HTERT RPE-1 (cell line): Measurements from ENCODE around the gene NBEA.

Experiments used
- in situ Hi-C: fragments of 300-500 bp; cut with MboI; formaldehyde crosslinking; loops from 4 replicates; pipeline ENCODE4 v1.14.3; 2020; ENCODE audit warnings: low sequenced_read_pairs

The NBEA gene

DNA sequence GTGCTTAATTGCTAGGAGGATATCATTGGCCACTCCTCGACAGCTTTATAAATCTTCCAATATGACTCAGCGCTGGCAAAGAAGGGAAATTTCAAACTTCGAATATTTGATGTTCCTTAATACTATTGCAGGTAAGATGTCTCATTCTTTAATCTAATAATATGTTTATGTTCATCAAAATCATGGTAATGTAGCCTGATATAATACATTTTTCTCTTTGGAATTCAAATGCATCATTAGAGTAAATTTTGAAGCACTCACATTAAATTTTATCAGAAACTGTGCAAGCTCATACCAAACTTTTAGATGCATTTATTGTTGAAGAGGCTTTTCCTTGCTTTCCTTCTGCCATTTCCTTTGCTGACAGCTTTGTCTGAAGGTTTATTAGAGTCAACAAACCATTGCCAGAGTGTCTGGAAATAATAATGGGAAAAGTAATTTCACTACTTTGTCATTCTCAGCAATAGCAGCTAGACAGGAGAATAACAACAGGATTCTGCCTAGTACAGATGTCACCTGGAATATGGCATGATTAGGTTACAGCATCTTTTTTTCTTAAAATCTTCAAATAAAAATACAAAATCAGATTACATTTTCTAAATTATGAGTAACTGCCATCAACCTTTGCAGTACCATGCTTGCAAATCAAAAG lies 613.0 kb downstream of the NBEA start:
- in situ Hi-C loops = no loop called here

DNA sequence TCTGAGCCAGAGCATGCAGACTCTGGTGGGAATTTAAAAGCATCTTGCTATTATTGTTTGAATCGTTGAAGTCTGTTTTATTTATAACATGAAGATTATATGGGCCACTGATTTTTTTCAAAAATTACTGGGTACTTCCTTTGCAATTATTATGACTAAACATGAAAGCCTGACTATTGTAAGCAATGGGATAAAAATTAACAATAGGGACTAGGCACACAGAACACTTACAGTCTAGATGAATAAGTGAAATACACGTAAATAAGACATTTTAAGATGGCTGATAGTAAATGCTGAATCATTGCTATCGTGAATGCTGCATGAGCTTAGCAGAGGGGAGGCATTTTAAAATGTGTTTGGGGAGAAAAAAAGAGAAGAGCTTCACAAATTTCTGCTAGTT lies 615.4 kb downstream of the NBEA start:
- in situ Hi-C loops = no loop called here

DNA sequence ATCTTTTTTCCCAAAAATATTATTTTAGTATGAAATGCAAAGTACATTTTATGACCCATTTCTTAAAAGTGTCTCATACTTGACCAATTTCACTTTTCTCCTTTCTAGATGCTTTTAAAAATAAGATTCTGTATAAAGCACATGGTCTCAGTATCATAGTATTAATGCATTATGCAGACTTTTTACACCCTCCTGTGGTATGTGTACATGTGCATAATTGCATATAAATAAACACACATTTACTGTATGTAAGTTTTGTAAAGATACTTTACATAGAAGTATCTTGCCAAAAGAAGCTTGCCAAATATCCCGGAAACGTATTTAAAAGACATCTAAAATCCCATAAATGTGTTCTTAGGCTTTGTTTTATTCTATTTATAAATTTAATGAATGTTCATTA lies 619.5 kb downstream of the NBEA start:
- in situ Hi-C loops = no loop called here

DNA sequence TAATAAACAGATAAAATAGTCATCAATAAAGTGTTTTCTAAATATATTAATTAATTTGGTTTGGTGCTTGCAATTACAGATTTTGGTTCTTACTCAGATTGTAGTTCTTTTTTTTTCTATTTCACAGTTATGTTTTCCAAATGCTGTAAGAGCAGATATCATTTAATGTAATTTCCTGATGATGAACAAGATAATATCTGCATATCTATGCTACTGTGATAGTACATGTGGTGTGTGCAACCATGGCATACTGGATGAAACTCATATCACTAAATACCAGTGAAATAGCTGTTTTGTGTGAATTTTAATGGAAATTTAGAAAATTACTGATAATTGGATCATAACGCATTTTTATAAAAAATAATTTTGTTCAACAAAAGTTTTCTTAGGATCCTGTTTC lies 623.2 kb downstream of the NBEA start:
- in situ Hi-C loops = no loop called here

DNA sequence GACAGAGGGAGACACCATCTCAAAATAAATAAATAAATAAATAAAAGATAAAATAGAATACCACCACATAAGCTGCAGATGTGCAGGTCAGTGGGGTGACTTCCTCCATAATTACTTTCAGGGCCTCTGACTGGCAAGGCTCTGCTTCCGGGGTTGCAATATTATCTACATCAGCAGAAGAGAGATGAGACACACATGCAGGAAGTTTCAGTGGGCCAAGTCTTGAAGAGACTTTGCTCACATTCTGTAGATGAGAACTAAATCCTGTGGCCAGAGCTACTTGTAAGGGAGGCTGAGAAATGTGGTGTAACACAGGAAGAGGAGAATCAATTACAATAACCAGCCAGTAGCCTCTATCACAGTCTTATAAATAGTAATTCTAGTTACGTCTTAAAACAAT lies 624.3 kb downstream of the NBEA start:
- in situ Hi-C loops = no loop called here

DNA sequence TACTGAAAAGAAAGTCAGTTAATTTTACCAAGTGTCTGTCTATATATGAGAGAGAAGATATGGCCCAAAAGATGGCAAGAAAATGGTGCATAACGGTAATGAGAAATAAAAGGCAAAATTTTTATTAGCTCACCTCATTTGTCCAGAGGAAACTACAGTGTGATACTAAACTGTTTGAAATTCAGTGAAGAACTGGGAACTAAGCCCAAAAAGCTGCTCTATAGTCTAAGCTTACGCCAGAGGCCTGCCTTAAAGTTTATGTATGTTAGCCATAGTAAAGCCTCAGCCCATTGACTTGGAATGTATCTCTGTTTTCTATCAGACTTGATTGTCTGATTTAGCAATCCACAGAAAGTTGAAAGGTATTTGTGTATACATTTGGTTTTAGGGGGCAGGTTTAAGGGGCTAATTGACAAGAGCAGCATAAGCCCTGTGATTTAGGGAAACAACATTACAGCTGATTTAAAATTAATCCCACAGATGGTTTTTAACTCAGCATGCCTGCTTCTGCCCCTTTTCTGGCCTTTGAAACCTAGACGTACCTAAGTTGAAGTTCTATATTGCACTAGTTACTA lies 625.4 kb downstream of the NBEA start:
- in situ Hi-C loops = no loop called here

DNA sequence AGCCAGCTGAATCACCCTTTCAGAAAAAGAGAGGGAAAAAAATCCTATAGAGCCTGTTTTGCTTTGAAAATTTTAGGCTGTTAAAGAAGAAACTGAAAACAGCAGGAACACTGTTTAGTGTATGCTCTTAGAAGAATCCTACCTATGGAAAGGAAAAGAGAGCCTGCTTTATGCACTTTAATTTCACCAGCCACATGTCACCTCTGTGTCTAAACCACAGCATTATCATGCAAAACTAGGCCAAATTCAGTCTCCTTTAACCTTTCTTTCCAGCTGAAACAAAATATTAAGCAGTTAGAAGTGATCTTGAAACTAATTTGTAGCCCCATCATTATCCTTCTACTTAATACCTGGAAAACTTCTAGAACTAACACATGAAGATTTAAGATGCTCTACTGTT lies 631.6 kb downstream of the NBEA start:
- in situ Hi-C loops = no loop called here

DNA sequence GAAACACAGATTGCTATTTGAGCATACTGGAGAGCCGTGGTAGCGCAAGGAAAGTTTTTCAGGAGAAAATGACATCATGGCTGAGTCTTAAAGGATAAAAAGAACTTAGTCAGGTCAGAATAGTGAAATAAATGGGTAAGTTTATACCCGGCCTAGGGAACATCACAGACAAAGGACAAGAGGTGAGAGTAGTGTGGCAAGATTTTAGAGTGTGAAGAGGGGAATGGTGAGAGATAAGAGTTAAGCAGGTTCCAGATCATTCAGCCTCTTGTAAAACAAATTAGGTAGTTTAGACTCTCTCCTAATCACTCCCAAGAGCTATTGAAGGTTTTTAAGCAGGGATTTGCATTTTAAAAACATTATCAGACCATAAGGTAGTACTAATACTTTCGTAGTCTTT lies 650.4 kb downstream of the NBEA start:
- in situ Hi-C loops = no loop called here

DNA sequence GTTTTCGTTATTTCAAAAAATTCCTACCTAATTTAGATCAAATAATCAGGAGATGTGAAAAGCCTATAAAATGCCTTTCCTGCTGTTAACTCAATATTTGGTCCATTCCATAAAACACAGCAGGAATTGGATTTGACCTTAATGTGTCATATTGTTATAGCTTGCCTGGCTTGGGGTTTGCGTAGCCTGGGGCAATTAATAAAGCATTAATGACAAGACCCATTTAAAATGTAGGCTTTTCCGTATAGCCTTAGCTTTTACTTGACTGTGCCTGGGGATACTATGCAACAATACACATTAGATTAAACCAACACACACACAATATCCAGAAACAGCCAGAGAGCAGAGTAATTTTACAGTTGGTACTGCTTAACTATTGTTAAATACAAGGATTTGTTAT lies 651.6 kb downstream of the NBEA start:
- in situ Hi-C loops = no loop called here

DNA sequence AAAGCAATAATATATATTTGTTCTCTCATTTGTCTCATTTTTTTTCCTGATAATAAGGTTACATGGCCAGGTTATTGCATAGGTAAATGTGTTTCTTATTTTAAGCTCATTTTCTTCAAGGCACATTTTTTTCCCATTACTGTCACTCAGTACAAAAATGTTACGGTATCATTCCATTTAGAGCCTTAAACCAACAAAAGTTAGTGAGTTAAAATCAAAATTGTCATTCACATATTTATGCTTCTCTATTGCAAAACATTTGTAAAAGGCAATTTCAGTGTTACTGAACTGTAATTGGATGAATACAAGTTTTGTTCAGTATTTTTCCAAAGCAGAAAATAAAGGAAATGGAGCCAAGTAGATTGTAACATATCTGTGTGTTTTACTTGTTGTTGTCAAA lies 652.0 kb downstream of the NBEA start:
- in situ Hi-C loops = no loop called here

DNA sequence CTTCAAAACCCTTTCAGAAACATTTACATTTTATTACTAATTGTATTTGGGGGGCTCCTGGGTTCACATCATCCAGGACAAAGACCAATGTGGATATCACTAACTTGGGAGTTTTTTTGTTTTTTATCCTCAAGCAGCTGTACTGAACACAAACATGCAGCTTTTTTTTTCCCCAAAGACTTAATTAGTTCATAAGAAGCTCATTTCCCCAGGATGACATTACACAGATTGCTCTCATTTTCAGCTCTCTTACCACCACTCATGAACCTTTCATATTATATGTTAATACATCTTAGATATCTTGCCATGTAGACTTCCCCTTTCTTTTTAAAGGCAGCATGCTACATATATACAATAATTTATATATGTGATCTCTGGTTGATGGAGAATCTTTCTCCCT lies 653.1 kb downstream of the NBEA start:
- in situ Hi-C loops = no loop called here

DNA sequence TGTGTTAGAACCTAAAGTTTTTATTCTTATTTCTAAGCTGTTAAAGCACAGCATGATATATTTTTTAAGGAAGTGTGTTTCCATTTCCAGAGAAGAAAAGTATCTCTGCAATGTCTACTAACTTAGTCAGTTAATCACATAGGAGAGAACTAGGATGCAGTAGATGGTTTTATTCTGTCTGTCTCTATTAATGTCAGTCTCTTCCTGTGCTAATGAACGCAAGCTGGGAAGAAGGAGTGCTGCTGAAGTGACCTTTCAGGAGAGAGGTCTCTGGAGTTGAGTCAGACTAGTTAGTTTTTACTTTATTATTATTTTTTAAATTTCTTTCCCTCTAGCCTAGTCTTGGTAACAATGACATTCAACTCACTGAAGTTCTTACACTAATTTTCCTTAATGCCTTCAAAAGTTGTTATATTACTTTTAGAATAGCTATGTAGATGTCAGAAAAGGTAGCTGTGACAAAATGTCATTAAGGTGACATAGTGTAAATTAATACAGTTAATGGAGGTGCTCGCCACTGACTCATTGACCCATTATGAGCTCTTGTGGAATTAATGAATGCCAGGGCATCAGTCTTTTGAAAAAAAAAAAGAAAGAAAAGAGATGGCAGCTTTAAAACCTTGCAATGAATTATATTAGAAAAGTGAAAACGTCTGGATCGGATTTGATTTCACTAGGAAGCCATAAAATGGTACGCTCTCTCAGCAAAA lies 654.4 kb downstream of the NBEA start:
- in situ Hi-C loops = no loop called here

DNA sequence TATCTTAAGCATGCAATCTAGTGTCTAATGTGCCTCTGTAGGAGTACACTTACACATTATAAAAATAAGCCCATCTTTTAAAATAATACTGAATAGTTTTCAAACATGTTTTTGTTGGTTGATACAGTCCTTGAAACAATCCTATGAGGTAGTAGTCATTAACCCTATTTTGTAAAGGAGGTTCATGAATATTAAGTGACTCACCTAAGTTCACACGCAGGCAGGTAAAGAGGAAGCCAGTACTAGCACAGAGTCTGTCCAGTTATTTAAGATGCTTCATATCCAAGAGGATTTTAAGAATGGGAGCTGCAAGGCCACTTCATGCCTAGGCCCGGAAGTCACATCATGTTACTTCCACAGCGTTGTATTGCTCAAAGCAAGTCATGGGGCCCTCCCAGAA lies 655.4 kb downstream of the NBEA start:
- in situ Hi-C loops = no loop called here

DNA sequence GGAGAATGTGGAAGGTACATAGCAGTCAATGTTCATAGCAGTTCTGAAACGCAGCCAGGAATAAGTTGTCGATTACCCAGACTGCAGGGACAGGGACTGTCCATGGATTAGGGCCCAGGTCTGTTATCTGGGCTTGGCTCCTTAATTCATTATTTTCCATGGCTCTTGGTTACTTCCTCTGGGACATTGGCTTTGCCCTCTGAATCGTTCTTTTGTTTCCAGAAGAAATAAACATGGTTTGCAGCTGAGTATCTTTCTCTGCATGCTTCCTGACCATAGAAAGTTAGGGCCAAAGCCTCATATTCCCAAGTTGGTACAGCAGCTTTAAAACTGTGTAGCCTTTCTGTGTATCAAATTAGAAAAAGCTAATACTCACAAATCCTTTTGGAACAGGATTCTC lies 656.2 kb downstream of the NBEA start:
- in situ Hi-C loops = no loop called here

DNA sequence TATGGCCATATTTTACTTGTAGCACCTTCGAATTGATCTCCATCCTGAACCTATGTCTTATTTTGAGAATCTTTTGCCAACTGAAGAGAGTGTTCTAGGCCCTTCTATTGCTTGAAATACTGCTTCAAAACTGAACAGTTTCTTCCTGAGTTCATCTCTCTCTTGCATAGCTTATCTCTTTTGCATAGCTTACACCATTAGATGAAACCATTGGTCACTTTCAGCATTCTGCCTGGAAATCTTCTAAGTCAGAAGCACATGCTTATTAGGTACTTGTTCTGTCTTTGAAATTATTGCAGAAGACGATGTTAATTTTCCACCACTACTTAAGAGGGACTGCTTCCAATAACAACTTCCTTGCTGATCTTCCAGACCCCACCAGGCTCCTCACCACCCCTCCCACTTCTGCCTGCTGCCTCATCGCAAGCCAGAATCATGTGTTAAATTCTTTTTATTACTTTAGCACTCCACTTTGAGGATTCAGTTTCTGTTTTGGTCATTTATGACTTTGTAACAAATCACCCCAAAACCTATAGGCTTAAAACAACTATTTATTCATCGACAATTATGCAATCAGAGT lies 656.8 kb downstream of the NBEA start:
- in situ Hi-C loops = no loop called here

DNA sequence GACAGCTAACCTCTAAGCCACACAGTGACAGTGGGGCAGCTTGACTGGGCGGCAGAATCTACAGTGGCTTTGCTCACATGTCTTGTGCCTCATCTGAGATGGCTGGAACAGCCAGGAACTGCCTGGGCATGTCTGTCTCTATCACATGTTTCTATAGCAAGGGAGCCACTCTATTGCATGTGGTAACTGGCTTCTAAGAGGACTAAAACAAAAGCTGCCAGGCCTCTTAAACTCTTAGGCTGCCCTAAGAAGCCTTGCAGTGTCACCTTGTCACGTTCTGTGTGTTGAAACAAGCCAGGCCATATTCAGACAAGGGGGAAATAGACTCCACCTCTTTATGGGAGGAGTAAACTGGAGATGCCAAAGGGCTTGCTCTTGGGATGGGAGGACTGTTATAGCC lies 657.3 kb downstream of the NBEA start:
- in situ Hi-C loops = no loop called here

DNA sequence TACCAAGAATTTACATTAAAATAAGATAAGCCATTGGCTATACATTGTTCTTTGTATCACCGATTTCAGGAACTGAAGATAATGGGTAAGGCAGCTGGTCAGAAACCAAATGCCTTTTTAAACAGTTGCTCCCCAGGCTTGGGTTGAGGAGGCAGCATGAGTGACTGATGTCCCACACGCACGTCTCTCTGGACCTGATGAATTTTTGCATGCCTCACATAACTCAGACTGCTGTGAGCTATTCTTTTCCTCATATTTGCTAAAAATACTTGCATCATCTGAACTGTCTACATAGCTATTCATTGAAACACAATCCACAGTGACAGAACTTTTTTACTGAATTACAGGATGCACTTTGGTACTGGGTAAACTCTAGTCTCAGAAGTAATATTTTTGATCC lies 658.1 kb downstream of the NBEA start:
- in situ Hi-C loops = no loop called here

DNA sequence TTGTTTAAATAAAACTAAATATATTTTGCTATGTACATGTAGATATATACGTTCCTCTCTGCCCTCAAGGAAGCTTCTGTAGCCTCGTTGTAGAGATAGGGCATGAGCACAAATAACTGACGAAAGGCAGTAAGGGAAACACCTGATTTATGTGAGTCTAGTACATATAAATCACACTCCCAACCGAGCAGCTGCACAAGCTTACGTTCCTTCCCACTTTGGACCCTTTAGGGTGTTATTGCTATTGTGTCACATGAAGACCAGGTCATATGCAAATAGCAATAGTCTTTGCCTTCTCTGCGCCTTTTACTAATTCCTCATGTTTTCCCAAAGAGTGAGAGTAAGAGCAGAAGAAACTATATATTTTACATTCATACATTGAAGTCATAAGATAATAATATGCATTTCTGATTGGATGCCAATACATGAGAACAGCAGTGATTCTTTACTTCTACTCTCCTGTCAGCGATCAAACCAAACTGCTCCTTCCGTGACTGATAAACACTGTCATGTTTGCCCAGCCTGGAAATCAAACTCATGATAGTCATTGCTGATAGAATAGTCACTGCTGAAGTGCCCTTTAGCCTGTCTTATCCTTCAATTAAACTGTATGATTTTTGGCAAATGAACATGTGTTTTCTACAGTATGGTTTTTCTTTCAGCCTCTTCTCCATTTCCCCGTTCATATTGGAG lies 661.7 kb downstream of the NBEA start:
- in situ Hi-C loops = no loop called here

DNA sequence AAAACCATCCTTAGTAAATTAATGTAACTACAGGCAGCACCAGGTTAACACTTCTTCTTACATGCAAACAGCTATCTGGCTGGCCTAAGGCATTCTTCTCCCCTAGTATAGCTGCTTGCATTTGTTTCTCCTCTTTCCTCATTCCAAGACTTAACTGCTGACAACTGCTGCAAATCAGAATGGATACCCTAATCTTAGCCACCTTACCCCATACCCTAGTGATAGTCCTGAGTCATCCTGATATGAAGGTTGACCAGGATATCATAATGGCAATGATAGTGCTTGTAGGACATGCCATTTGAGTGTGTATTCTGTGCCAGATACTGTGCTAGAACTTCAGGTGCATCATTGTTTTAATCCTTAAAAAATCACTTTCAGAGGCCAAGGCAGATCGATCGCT lies 672.6 kb downstream of the NBEA start:
- in situ Hi-C loops = no loop called here

DNA sequence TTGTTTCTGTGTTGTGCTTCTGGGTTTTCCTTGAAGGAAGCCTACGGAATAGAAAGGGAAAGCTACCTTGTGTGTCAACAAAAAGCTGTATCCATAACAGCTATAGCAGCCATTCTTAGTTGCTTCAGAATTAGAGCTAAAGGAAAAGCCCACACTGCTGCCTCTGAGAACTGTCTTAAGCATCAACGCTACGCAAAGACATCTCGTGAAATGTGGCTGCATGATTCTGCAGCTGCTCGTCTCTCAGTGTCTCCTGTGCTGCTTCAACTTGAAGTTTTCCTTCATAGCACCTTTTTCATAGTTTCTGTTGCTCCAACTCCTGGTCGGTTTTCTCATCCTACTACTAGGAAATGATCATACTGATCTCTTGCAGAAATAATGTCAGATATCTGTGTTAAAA lies 675.4 kb downstream of the NBEA start:
- in situ Hi-C loops = no loop called here

DNA sequence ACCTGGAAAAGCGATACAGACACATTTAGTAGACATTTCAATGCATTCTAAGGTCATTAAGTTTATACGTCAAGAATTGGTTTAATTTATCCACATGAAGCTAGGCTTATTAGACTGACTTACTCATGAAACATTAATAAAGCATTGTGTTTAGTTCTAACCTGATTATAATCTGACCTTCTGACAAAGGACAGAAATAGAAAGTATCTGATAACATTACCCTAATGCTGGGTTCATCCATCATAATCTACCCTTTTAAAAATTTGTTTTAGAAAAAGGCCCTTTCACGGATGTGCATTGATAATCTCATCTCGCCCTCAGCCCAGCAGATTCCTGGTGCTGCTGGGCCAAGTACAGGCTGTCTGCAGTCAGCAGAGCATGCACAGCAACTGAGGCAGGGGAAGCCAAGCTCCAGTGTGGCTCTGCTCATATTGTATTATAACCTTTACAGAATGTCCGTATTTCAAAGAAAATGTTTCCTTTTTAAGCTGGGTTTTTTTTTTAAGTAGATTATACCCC lies 676.6 kb downstream of the NBEA start:
- in situ Hi-C loops = no loop called here
